SH-SY5Y (cell line): Measurements from ENCODE around the gene MEOX1.

Experiments
- GATA2 ChIP-seq: IDR thresholded peaks from 2 replicates; pipeline ENCODE4 v1.6.1; 2011; ENCODE audit warnings: mild to moderate bottlenecking, low read depth, low read length
- GATA3 ChIP-seq: IDR thresholded peaks from 2 replicates; pipeline ENCODE4 v1.6.1; 2011; ENCODE audit warnings: low read depth, mild to moderate bottlenecking, low read length, moderate library complexity

DNA sequence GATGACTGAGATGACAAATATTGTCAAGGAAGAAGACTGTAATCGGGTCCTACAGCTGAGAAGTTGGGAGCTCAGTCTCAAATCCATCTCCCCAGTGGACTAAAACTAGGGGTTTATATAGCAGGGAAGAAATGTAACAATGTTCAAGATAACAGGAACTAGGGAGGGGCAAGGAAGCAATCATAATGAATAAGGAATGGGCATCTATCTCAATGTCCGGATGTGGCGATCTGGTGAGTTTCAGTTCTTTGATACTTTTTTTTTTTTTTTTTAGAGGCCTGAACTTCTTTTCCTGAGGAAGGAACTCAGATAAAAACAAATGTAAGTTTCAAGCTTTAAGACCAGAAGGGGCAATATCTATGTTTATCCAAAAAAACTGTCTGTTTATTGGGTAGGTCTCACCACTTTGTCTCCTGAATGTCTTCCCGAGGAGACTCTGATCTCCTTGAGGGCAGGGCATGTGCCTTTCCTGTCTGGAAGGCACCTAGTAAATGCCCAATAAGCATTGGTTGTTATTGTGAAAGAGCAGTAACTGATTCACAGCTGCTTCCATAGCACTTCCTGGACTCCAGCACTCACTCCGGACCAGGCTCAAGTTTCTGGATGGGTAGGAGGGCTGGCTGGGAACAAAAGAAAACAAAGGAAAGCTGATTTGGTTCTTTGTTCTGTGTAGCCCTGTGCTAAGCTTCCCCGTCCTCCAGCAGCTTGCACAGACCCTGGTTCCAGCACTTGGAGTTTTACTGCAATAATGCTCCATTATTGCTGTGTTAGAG is 51.9 kb downstream of the MEOX1 start:
- TF ChIP-seq GATA2 (no peak), GATA3 (no peak)
